Anterior cingulate cortex (tissue), 58 donors: ENCODE measurements around the gene CNIH1.
"Not testable (repeated sequence)": the region's sequence is repeated elsewhere in the genome, so short reads cannot be mapped to it uniquely, and the experiment has no call there.

Experiments used
- DNase-seq, 58 donors: peaks; one replicate each; lab custom pipeline; 2025; lab: John Stamatoyannopoulos, UW

Gene CNIH1

GRCh38 chr14:54470701-54471100, 29.5 kb upstream of the CNIH1 start:
- DNase-seq = no peak

GRCh38 chr14:54467280-54467679, 26.1 kb upstream of the CNIH1 start:
- no peak for DNase-seq

DNA sequence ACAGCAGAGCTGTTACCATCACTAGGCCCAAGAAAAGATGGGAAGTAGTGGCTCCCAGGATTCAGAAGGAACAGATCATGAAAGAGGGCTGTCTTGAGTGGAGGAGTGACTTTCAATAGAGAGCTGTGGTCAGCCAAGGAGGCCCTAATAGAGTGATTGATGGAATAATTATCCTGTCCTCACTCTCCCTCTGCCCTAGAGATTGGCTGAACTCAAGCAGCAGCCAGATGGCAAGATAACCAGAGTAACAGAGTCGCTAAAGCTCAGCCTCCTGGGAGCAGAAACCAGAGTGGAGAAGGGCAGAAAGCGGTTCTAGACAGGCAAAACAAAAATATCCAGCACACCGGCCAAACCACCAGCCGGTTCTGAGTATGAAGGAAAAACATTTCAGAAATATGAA, 24.5 kb upstream of the CNIH1 start:
- no peak for DNase-seq

GRCh38 chr14:54462048-54462447, 20.9 kb upstream of the CNIH1 start:
- DNase-seq = no peak

- DNase-seq = no peak
Observed at GRCh38 chr14:54459106-54459505, 17.9 kb upstream of the CNIH1 start.

DNA sequence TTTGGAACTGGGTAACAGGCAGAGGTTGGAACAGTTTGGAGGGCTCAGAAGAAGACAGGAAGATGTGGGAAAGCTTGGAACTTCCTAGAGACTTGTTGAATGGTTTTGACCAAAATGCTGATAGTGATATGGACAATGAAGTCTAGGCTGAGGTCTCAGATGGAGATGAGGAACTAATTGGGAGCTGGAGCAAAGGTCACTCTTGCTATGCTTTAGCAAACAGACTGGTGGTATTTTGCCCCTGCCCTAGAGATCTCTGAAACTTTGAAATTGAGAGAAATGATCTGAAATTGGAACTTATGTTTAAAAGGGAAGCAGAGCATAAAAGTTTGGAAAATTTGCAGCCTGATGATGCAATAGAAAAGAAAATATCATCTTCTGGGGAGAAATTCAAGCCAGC, 17.4 kb upstream of the CNIH1 start:
- DNase-seq = not testable (repeated sequence)

- no peak for DNase-seq
Observed at GRCh38 chr14:54457609-54457996, 16.4 kb upstream of the CNIH1 start.

DNA sequence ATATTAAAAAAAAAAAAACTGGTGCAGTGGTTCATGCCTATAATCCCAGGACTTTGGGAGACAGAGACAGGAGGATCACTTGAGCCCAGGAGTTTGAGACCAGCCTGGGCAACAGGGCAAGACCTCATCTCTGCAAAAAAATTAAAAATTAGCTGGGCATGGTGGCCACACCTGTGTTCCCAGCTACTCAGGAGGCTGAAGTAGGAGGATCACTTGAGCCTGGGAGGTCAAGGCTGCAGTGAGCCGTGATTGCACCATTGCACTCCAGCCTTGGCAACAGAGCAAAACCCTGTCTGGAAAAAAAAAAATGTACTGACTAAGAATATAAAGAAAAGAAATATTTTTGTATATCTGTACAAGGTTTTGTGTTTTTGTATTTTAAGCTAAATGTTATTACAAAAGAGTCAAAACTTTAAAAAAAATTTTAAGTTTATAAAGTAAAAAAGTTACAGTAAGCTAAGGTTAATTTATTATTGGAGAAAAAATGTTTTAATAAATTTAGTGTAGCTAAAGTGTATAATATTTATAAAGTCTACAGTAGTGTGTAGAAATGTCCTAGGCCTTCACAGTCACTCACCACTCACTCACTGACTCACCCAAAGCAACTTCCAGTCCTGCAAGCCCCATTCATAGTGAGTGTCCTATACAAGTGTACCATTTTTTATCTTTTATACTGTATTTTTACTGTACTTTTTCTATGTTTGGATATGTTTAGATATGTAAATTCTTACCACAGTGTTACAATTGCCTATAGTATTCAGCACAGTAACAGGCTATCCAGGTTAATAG, 15.8 kb upstream of the CNIH1 start:
- not testable (repeated sequence) for DNase-seq

DNA sequence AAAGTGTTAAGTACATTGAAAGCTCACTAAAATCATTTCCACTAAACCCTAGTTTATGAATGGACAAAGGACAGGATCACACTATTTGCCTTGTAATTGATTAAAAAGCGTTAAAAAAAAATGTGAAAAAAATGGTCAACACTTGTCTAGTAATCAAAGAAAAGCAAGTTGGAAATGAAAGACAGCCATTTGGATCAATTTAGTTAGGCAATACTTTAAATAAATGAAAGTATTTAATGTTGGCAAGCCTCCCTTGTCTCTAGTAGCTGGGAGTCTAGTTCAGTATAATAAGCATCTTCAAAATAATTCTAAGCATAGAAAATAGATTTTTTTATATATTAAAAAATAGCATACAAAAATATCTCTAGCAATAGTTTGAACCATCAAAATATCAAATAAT, 14.2 kb upstream of the CNIH1 start:
- DNase-seq = no peak

GRCh38 chr14:54453990-54454389, 12.8 kb upstream of the CNIH1 start:
- not testable (repeated sequence) for DNase-seq

GRCh38 chr14:54453252-54453651, 12.1 kb upstream of the CNIH1 start:
- no peak for DNase-seq

- no peak for DNase-seq
Observed at GRCh38 chr14:54451961-54452360, 10.8 kb upstream of the CNIH1 start.

GRCh38 chr14:54451121-54451601, 10.0 kb upstream of the CNIH1 start:
- no peak for DNase-seq

DNA sequence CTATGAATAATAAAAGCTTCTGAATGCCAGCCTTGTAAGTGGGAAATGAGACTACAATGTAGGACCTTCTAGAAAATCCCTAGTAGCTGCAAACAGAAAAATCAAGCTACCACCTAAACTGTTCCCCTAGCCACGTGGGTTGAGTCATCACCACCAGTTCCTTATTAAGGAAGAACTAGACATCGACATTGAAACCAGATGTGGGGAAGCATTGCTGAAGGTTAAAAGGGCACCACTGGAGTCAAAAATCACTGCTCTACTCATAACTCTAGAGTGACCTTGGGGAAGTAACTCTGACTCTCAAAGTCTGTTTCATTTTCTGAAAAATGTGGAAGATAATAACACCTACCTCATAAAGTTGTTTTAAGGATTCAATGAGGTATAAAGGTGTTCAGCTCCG, 9.4 kb upstream of the CNIH1 start:
- DNase-seq = no peak

GRCh38 chr14:54447231-54447692, 6.1 kb upstream of the CNIH1 start:
- no peak for DNase-seq

- DNase-seq = peak in 39 of 58 donors; percentile 3 to 72 (median 27)
Observed at GRCh38 chr14:54446161-54446693, 5.1 kb upstream of the CNIH1 start.

DNA sequence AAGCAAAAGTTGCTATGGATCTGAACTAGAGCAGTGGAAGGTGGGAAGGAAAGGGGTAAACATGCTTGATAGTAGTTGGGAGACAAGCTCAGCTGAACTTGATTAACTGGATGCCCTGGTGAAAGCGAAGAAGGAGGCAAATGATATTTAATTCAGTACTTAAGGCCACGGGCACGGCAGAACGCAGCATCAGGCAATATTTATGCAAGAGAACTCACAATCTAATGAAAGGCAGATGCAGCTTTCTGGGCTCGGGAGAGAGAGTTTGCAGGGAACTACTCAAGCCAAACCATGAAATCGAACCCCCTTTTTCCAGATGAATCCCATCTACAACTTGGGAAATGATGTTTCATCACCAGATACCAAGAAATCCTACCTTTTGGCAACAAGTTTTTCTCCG, 3.5 kb upstream of the CNIH1 start:
- DNase-seq = no peak

DNA sequence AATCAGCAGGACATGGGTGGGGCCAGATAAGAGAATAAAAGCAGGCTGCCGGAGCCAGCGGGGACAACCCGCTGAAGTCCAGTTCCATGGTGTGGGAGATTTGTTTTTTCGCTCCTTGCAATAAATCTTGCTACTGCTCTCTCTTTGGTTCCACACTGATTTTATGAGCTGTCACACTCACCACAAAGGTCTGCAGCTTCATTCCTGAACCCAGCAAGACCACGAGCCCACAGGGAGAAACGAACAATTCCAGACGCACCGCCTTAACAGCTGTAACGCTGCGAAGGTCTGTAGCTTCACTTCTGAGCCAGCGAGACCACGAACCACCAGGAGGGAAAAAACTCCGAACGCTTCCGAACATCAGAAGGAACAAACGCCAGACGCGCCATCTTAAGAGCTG, 2.8 kb upstream of the CNIH1 start:
- no peak for DNase-seq

- DNase-seq = peak in 1 of 58 donors; percentile 3
Observed at GRCh38 chr14:54442961-54443360, 1.8 kb upstream of the CNIH1 start.

- no peak for DNase-seq
Observed at GRCh38 chr14:54440476-54440872, 700 bp downstream of the CNIH1 start.

- DNase-seq = no peak
Observed at GRCh38 chr14:54440037-54440436, 1.1 kb downstream of the CNIH1 start.

GRCh38 chr14:54438703-54439102, 2.5 kb downstream of the CNIH1 start:
- DNase-seq = no peak
